GM13976 (cell line): ENCODE data around the gene TMEFF2.

Experiments
- DNase-seq: peaks from one replicate; pipeline ENCODE4 v3.0.0; 2012; ENCODE audit warnings: low spot score
- in situ Hi-C: fragments of 300-500 bp; cut with MboI; formaldehyde crosslinking; loops from one replicate; pipeline ENCODE4 v1.12.0; 2022; ENCODE audit warnings: low sequenced_read_pairs, mixed read lengths, inconsistent platforms; ENCODE audit not compliant: unreplicated experiment
- TF ChIP-seq, protein P1 (sequence below): IDR thresholded peaks from 2 replicates; pipeline ENCODE4 v1.5.1; 2012; ENCODE audit warnings: borderline replicate concordance, mild to moderate bottlenecking; ENCODE audit not compliant: insufficient read depth; ENCODE audit errors: extremely low read depth, missing control alignments, control extremely low read depth

The TMEFF2 gene

GRCh38 chr2:191942739-191943103 is 252.0 kb downstream of the TMEFF2 start:
- in situ Hi-C loops: no loop called here
- DNase-seq: no peak
- TF ChIP-seq, protein P1, sequence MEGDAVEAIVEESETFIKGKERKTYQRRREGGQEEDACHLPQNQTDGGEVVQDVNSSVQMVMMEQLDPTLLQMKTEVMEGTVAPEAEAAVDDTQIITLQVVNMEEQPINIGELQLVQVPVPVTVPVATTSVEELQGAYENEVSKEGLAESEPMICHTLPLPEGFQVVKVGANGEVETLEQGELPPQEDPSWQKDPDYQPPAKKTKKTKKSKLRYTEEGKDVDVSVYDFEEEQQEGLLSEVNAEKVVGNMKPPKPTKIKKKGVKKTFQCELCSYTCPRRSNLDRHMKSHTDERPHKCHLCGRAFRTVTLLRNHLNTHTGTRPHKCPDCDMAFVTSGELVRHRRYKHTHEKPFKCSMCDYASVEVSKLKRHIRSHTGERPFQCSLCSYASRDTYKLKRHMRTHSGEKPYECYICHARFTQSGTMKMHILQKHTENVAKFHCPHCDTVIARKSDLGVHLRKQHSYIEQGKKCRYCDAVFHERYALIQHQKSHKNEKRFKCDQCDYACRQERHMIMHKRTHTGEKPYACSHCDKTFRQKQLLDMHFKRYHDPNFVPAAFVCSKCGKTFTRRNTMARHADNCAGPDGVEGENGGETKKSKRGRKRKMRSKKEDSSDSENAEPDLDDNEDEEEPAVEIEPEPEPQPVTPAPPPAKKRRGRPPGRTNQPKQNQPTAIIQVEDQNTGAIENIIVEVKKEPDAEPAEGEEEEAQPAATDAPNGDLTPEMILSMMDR: no peak

DNA sequence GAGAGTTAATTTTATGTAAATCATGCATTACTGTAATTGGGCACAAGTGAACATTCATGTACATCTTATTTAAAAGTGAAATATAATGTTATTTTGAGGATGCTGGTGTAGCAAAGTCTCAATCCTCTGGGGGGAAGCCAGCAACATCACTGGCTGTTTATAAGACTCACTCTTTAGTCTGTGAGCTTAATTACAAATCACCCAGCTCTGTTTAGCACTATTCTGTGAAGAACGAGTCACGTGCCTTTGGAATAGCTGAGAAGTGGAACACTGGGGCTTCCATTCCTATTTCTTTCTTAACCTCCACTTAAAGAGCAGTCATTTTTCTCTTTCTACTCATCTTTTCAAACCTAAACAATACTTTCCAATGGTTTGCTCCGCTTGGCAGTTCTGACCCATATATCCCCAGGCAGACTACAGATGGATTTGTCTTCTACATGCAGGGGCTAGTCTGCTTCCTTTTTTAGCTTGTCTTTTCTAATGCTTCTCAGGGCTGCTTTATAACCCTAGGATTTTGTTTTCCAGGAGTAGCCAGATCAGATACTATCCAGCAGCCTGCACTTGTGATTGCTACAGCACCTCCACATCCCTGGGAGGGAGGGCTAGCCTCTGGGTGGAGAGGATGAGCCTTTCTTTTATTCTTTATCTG is 252.5 kb downstream of the TMEFF2 start:
- no peak for DNase-seq
- TF ChIP-seq, protein P1: no peak
- in situ Hi-C loops: no loop called here

DNA sequence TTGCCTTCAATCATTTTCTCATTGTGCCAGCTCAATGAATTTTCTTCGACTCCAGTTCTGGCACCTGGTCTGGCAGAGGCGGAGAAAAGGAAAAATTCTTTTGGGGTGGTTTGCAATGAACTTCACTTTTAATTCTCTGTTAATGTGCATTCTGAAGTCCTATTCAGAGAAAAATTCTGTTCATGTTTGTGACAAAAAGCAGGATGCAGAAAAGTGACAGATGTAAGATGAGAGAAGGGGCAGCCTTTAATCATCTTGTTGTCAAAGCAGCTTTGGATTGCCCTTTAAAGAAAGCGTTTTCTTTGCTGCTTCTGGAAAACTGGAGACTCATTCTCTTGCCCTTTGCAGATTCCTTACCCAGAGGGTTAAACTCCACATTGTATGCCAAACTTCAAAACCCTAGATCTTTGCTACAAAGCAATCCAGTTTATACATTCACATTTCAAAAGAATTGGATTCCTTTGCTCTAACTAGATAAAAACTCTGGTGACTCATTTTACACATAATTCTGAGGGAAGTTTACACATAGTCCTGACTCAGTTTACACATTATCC is 253.3 kb downstream of the TMEFF2 start:
- in situ Hi-C loops: no loop called here
- DNase-seq: no peak
- TF ChIP-seq, protein P1: no peak

DNA sequence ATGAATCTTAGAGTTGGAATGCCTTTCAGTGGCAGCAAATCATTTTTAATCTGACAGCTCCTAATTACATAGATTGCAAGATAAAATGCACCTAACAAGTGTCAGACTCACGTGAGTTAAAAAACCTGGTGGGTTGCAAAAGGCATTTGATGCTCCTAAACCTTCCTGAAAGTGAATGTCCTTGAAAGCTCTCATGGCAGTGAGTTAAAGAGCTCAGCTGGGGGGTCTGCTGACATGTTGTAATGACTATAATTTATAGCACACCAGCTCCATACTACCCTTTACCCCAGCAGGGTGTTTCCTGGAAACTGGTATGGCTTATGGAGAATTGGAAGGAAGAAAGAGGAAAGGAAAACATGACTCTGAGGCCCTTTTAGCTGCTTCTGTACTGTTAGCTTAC is 256.0 kb downstream of the TMEFF2 start:
- TF ChIP-seq, protein P1: no peak
- DNase-seq: no peak
- in situ Hi-C loops: no loop called here

DNA sequence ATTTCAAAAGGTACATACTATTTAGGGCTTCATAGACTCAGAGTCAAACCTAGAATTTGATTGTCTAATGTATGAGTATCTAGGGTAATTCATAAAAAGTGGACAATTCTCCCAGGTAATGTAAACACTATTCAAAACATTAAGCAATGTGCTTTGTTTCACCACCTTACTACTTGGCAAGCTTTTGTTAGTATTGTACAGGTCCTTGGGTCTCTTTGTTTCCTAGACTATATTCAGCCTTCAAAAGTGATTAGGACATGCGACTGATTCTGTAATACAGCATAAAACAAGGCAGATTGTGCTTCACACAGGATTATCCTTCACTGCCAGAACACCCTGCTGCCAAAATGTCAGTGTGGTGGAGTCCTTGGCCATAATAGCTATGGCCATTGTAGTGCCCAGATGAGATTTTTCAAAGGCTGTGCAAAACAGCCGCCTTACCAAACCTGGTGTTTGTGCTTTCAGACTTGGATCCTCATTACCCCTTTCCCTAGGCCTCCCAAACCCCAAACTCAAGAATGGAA is 257.8 kb downstream of the TMEFF2 start:
- TF ChIP-seq, protein P1: no peak

GRCh38 chr2:191935247-191935646 is 259.5 kb downstream of the TMEFF2 start:
- in situ Hi-C loops: no loop called here
- TF ChIP-seq, protein P1: no peak
- DNase-seq: no peak

More for the DNA sequence above, 257.8 kb downstream of the TMEFF2 start:
- in situ Hi-C loops: no loop called here
- DNase-seq: no peak
